ENCODE measurements around the gene ZNF865.
A peak's percentile ranks its signal among the peaks of the same experiment; 100 is the strongest.

- TF ChIP-seq POLR2AphosphoS5 (IDR thresholded peaks at IDR 0.05): peak in 1 of 3 donors; percentile 47
- no peak for TF ChIP-seq CTCF (IDR thresholded peaks at IDR 0.05 in 8 of 11, conservative IDR thresholded peaks at IDR 0.05 in 3 of 11)
- no peak for TF ChIP-seq POLR2A (IDR thresholded peaks at IDR 0.05)
These were observed 7.9 kb downstream of the ZNF865 start for GRCh38 chr19:55613396-55613795.
